GM23338 (cell line): ENCODE data around the gene C11orf52. TPM values are rescaled to one million over a fixed set of nuclear protein-coding genes. Genes with fewer than 3 reads are reported as not detected.
A peak's percentile ranks its signal among the peaks of the same experiment; 100 is the strongest.

Experiments used
- ATAC-seq: fragments of 200-7000 bp; cut with Tn5 transposase; 3 replicates; pipeline ENCODE4 v1.9.1; 2020
- DNase-seq: peaks from one replicate; pipeline ENCODE4 v3.0.0-alpha.2; 2015; ENCODE audit warnings: low spot score
- H2AFZ ChIP-seq: fragments of 200-600 bp; sonication (generic); 2 replicates; pipeline ENCODE4 v1.8.0; 2016; ENCODE audit warnings: antibody characterized with exemption, mild to moderate bottlenecking, moderate library complexity
- H3F3A ChIP-seq: fragments of 200-600 bp; sonication (generic); replicated peaks from 2 replicates; pipeline ENCODE4 v1.8.0; 2017; ENCODE audit warnings: antibody characterized with exemption, mixed run types, low read depth
- H3K27ac ChIP-seq: fragments of 200-600 bp; sonication (generic); 2 replicates; pipeline ENCODE4 v1.6.1; 2016; ENCODE audit warnings: low read depth
- H3K27me3 ChIP-seq: fragments of 200-600 bp; sonication (generic); 2 replicates; pipeline ENCODE4 v1.8.0; 2016; ENCODE audit warnings: mild to moderate bottlenecking, mixed run types, moderate library complexity; ENCODE audit not compliant: insufficient read depth
- H3K36me3 ChIP-seq: fragments of 200-600 bp; sonication (generic); 2 replicates; pipeline ENCODE4 v1.8.0; 2016; ENCODE audit warnings: mild to moderate bottlenecking; ENCODE audit not compliant: insufficient read depth
- H3K4me1 ChIP-seq: fragments of 200-600 bp; sonication (generic); 2 replicates; pipeline ENCODE4 v1.8.0; 2016; ENCODE audit warnings: mild to moderate bottlenecking, moderate library complexity; ENCODE audit not compliant: insufficient read depth
- H3K4me2 ChIP-seq: fragments of 200-600 bp; sonication (generic); 2 replicates; pipeline ENCODE4 v1.7.1; 2017; ENCODE audit warnings: mixed run types
- H3K4me3 ChIP-seq: fragments of 200-600 bp; sonication (generic); 2 replicates; pipeline ENCODE4 v1.6.1; 2016; ENCODE audit warnings: mixed run types
- H3K79me2 ChIP-seq: fragments of 200-600 bp; sonication (generic); replicated peaks from 2 replicates; pipeline ENCODE4 v1.8.0; 2017; ENCODE audit warnings: mild to moderate bottlenecking; ENCODE audit not compliant: insufficient read depth
- H3K9me2 ChIP-seq: fragments of 200-600 bp; sonication (generic); 2 replicates; pipeline ENCODE4 v1.8.0; 2017; ENCODE audit not compliant: insufficient read depth
- H4K20me1 ChIP-seq: fragments of 200-600 bp; sonication (generic); replicated peaks from 2 replicates; pipeline ENCODE4 v1.8.0; 2017; ENCODE audit warnings: mild to moderate bottlenecking; ENCODE audit not compliant: insufficient read depth
- H3K27ac Mint-ChIP-seq: 2 replicates; pipeline ENCODE4 v1.8.0; 2020; ENCODE audit warnings: inconsistent platforms, mild to moderate bottlenecking, moderate library complexity, mixed read lengths
- H3K27me3 Mint-ChIP-seq: 3 replicates; pipeline ENCODE4 v1.8.0; 2022; ENCODE audit warnings: low read depth, mild to moderate bottlenecking, moderate library complexity, mixed read lengths, inconsistent platforms; ENCODE audit not compliant: insufficient read depth, poor library complexity
- H3K36me3 Mint-ChIP-seq: 3 replicates; pipeline ENCODE4 v1.8.0; 2021; ENCODE audit warnings: low read depth, mild to moderate bottlenecking, inconsistent platforms, moderate library complexity, mixed read lengths
- H3K4me1 Mint-ChIP-seq: 3 replicates; pipeline ENCODE4 v1.8.0; 2020; ENCODE audit warnings: mild to moderate bottlenecking, inconsistent platforms, mixed read lengths
- H3K4me3 Mint-ChIP-seq: 3 replicates; pipeline ENCODE4 v1.8.0; 2021; ENCODE audit warnings: moderate library complexity, mild to moderate bottlenecking, inconsistent platforms, mixed read lengths
- H3K9me3 Mint-ChIP-seq: 3 replicates; pipeline ENCODE4 v1.8.0; 2020; ENCODE audit warnings: moderate library complexity, mild to moderate bottlenecking, inconsistent platforms, mixed read lengths
- CREB1 ChIP-seq: fragments of 250-450 bp; sonication (Bioruptor Pico); IDR thresholded peaks from 2 replicates; pipeline ENCODE4 v1.5.0; 2020; ENCODE audit warnings: low read depth, mild to moderate bottlenecking, moderate library complexity
- CTCF ChIP-seq, 2 experiments: fragments of 200-600 bp in 1 of 2; sonication (generic) in 1 of 2; conservative IDR thresholded peaks; 2 replicates each; pipeline versions ENCODE4 v1.5.1 to v1.6.1; 2016 to 2017; ENCODE audit warnings: antibody characterized with exemption in 2 of 2, low read depth in 2 of 2, mild to moderate bottlenecking in 2 of 2, moderate library complexity in 1 of 2
- ETS1 ChIP-seq: IDR thresholded peaks from 2 replicates; pipeline ENCODE4 v1.6.1; 2016; ENCODE audit warnings: antibody characterized with exemption
- EZH2 ChIP-seq: fragments of 200-600 bp; sonication (generic); IDR thresholded peaks from one replicate; pipeline ENCODE4 v1.8.0; 2017; ENCODE audit warnings: antibody characterized with exemption, mild to moderate bottlenecking, low read depth; ENCODE audit not compliant: unreplicated experiment
- EZH2phosphoT487 ChIP-seq: fragments of 200-600 bp; sonication (generic); IDR thresholded peaks from one replicate; pipeline ENCODE4 v1.8.1; 2018; ENCODE audit warnings: antibody characterized with exemption; ENCODE audit not compliant: unreplicated experiment
- JUNB ChIP-seq: IDR thresholded peaks from one replicate; pipeline ENCODE4 v1.6.1; 2016; ENCODE audit warnings: antibody characterized with exemption; ENCODE audit not compliant: unreplicated experiment
- NANOG ChIP-seq: IDR thresholded peaks from 2 replicates; pipeline ENCODE4 v1.6.1; 2016; ENCODE audit warnings: antibody characterized with exemption, borderline replicate concordance
- REST ChIP-seq: IDR thresholded peaks from one replicate; pipeline ENCODE4 v1.6.1; 2018; ENCODE audit warnings: antibody characterized with exemption; ENCODE audit not compliant: unreplicated experiment
- STAT1 ChIP-seq: IDR thresholded peaks from one replicate; pipeline ENCODE4 v1.6.1; 2016; ENCODE audit warnings: antibody characterized with exemption; ENCODE audit not compliant: unreplicated experiment
- ZNF114 ChIP-seq: fragments of 250-450 bp; sonication (Bioruptor Pico); IDR thresholded peaks from 2 replicates; pipeline ENCODE4 v1.5.0; 2020; ENCODE audit warnings: mild to moderate bottlenecking, moderate library complexity
- ZNF462 ChIP-seq: fragments of 250-450 bp; sonication (Bioruptor Pico); IDR thresholded peaks from 2 replicates; pipeline ENCODE4 v1.5.0; 2020; ENCODE audit warnings: mild to moderate bottlenecking, moderate library complexity
- polyA plus RNA-seq: library from polyadenylated mRNA; unstranded; fragments of >200 nt; fragmentation: Nextera tagmentation; extraction: Ambion mirVana; gene quantifications from 2 replicates; pipeline ENCODE4 v1.2.1, GENCODE V29; 2016
- total RNA-seq: library from RNA; depleted of rRNA; stranded (reverse); fragments of >200 nt; shearing (Covaris generic); gene quantifications from 2 replicates; pipeline ENCODE4 v1.2.3, GENCODE V29; 2014

C11orf52 gene
- total and polyA plus RNA-seq, 2 experiments from 2014 or later, result 1.0 to 4.1 TPM

GRCh38 chr11:111923951-111924350 is 5.2 kb downstream of the C11orf52 start (continued):
- TF ChIP-seq ZNF462 (CRISPR knock-in tag) (no peak), EZH2 (no peak), JUNB (no peak), STAT1 (no peak), CREB1 (CRISPR knock-in tag) (no peak), EZH2phosphoT487 (no peak), ZNF114 (CRISPR knock-in tag) (no peak), ETS1 (no peak), NANOG (no peak)

- Histone ChIP-seq H3K27me3 (no peaks in the 10 kb centered on the region), H3K4me3 (peak overlapping the region; percentile 51), H3K9me2 (no peaks in the 10 kb centered on the region), H3K4me1 (peaks cover 20% of the 10 kb centered on the region), H3K27ac (peak overlapping the region; percentile 94), H4K20me1 (no peaks in the 10 kb centered on the region), H3K36me3 (no peaks in the 10 kb centered on the region), H3K79me2 (no peaks in the 10 kb centered on the region), H2AFZ (peak overlapping the region; percentile 76), H3F3A (no peaks in the 10 kb centered on the region; the same call in 1 of the 2 replicates), H3K4me2 (peak overlapping the region; percentile 74)
- H3K36me3 Mint-ChIP-seq, result no peaks in the 10 kb centered on the region
- peak overlapping the region; percentile 78 for H3K4me3 Mint-ChIP-seq
- H3K27ac Mint-ChIP-seq, result peak overlapping the region; percentile 97
- H3K27me3 Mint-ChIP-seq, result peaks cover 2% of the 10 kb centered on the region
- ATAC-seq (no peak), DNase-seq (no peak)
- H3K4me1 Mint-ChIP-seq, result peaks cover 29% of the 10 kb centered on the region
- H3K9me3 Mint-ChIP-seq, result no peaks in the 10 kb centered on the region
- TF ChIP-seq JUNB (no peak), REST (no peak), CTCF (conservative IDR thresholded peaks at IDR 0.05; ENCODE audit: low read depth in 2 of 2) (no peak)
Observed at GRCh38 chr11:111925953-111926352, 7.2 kb downstream of the C11orf52 start.
